LNCaP clone FGC (cell line): ENCODE results near the gene NSG2.

Experiments used
- DNase-seq: peaks from one replicate; pipeline ENCODE4 v3.0.0-alpha.2; 2011; ENCODE audit warnings: low read depth
- H3K4me3 ChIP-seq: 2 replicates; pipeline ENCODE4 v1.5.1; 2011; ENCODE audit warnings: mild to moderate bottlenecking, low read depth, low read length, control low read depth
- TF ChIP-seq, protein P1 (sequence below): IDR thresholded peaks from 2 replicates; pipeline ENCODE4 v1.5.1; 2012; ENCODE audit warnings: mild to moderate bottlenecking; ENCODE audit not compliant: control insufficient read depth, insufficient read depth; ENCODE audit errors: extremely low read depth

Gene NSG2

GRCh38 chr5:174154559-174154958, 109.1 kb downstream of the NSG2 start:
- TF ChIP-seq, protein P1, sequence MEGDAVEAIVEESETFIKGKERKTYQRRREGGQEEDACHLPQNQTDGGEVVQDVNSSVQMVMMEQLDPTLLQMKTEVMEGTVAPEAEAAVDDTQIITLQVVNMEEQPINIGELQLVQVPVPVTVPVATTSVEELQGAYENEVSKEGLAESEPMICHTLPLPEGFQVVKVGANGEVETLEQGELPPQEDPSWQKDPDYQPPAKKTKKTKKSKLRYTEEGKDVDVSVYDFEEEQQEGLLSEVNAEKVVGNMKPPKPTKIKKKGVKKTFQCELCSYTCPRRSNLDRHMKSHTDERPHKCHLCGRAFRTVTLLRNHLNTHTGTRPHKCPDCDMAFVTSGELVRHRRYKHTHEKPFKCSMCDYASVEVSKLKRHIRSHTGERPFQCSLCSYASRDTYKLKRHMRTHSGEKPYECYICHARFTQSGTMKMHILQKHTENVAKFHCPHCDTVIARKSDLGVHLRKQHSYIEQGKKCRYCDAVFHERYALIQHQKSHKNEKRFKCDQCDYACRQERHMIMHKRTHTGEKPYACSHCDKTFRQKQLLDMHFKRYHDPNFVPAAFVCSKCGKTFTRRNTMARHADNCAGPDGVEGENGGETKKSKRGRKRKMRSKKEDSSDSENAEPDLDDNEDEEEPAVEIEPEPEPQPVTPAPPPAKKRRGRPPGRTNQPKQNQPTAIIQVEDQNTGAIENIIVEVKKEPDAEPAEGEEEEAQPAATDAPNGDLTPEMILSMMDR: no peak
- DNase-seq: no peak
- H3K4me3 ChIP-seq: no peak overlapping the region

DNA sequence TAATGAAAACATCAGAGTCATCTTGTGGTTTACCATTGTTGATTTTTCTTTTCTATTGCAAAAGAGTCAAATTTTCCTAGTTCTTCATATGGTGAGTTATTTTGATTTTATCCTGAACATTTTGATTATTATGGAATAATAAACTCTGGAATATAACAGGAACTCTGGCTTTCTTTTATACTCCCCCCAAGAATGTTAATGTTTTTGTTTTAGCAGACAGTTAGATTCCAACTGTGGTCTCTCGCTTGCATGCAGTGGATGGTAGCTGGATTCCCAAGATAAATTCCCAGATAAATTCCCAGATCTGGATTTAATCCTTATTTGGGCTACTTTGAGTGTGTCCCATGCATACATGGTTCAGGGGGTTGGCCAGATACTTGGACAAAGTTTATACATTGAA, 109.8 kb downstream of the NSG2 start:
- TF ChIP-seq, protein P1: no peak
- H3K4me3 ChIP-seq: no peak overlapping the region
- DNase-seq: no peak

GRCh38 chr5:174155706-174156105, 110.2 kb downstream of the NSG2 start:
- no peak for DNase-seq
- TF ChIP-seq, protein P1: no peak
- H3K4me3 ChIP-seq: no peak overlapping the region

GRCh38 chr5:174157048-174157447, 111.5 kb downstream of the NSG2 start:
- no peak for DNase-seq
- TF ChIP-seq, protein P1: no peak
- no peak overlapping the region for H3K4me3 ChIP-seq
